ENCODE data around the gene NHERF2. TPM values are rescaled to one million over a fixed set of nuclear protein-coding genes. Genes with fewer than 3 reads are reported as not detected.
A peak's percentile ranks its signal among the peaks of the same experiment; 100 is the strongest.

The NHERF2 gene
- total RNA-seq, 1 donor from 2014 or later: 6.3 TPM

- DNase-seq (ENCODE audit: low read depth): no peak
Observed at GRCh38 chr16:1991135-1991551, 35.6 kb upstream of the NHERF2 start.

GRCh38 chr16:1991588-1991947, 35.1 kb upstream of the NHERF2 start:
- no peak for DNase-seq (ENCODE audit: low read depth)

- DNase-seq (ENCODE audit: low read depth): peak; percentile 60
Observed at GRCh38 chr16:1991948-1992703, 34.6 kb upstream of the NHERF2 start.

- no peak for DNase-seq (ENCODE audit: low read depth)
Observed at GRCh38 chr16:1992704-1993317, 33.9 kb upstream of the NHERF2 start.

DNA sequence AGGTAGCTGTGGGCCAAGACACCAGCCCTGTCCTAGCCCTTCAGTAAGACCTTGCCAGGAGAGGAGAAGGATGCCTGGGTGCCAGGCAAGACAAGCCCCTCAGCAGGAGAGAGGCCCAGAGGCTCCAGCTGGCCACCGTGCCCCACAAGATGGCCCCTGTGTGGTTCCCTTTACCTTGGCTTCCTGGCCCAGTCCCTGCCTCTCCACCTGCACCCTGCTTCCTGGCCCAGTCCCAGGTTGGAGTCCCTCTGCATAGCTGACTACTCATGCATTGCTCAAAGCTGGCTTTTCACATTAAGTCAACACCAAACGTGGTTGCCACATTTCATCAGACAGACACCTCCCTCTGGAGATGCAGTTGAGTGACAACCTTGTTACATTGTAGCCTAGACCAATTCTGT, 33.0 kb upstream of the NHERF2 start:
- DNase-seq (ENCODE audit: low read depth): peak; percentile 83

DNA sequence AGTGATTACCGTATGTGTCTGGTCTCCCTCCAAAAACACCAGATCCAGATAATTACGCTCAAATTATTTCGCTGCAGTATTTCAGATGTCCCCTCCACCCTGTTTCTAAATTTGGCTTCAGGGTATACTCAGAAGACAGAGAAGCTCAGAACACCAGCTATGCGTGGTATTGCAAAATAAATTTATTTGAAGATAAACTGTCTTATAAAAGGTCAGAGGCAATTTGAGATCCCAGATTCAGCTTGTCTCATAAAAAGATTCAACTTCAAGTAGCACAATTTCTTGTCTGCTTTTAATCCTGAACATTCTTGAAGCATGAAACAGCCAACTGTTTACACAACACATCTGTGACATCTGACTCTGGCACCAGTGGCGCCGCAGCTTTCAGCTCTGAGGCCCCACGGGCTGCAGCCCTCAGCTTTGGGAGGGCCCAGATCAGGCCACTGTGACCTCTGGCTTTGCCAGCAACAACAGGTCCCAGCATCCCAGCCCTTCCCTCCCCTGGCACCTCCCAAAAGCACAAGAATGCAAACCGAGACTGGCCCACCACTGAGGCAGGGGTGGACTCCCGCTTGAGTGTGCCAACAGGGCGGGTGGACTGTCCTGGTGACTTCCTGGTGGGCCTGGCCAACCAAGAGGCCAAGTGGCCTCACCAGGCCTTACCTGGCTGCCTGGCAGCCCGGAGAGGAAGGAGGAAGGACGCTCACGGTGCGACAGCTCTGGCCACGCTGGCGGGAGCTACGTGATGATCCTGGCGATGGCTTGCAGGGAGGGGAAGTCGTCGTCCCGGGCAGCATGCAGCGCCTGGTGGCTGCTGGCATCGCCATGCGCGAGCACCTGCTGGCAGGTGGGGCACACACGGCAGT, 29.0 kb upstream of the NHERF2 start:
- DNase-seq (ENCODE audit: low read depth): no peak

GRCh38 chr16:1998360-1998835, 28.3 kb upstream of the NHERF2 start:
- DNase-seq (ENCODE audit: low read depth): no peak

GRCh38 chr16:1998852-1999801, 27.6 kb upstream of the NHERF2 start:
- no peak for DNase-seq (ENCODE audit: low read depth)

GRCh38 chr16:1999866-2000514, 26.7 kb upstream of the NHERF2 start:
- DNase-seq (ENCODE audit: low read depth): no peak

DNA sequence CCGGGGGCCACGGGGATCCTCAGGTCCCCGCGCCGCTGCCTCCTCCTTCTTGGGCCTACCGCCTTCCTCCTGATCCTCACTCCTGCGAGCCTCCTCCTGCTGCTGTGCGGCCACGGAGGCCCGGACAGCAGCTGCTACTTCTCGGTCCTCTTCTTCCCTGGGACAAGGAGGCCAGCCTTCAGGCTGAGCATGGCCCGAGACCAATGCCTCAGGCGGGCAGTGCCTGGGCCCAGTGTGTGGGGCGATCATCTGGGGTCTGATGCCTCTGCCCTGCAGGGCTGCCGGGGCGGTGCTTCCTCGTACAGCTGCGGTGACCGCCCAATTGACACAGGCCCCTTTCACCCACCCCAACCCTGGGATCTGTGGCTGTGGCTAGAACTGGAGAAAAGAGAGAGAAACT, 25.7 kb upstream of the NHERF2 start:
- no peak for DNase-seq (ENCODE audit: low read depth)

GRCh38 chr16:2001456-2002355, 25.0 kb upstream of the NHERF2 start:
- no peak for DNase-seq (ENCODE audit: low read depth)

DNA sequence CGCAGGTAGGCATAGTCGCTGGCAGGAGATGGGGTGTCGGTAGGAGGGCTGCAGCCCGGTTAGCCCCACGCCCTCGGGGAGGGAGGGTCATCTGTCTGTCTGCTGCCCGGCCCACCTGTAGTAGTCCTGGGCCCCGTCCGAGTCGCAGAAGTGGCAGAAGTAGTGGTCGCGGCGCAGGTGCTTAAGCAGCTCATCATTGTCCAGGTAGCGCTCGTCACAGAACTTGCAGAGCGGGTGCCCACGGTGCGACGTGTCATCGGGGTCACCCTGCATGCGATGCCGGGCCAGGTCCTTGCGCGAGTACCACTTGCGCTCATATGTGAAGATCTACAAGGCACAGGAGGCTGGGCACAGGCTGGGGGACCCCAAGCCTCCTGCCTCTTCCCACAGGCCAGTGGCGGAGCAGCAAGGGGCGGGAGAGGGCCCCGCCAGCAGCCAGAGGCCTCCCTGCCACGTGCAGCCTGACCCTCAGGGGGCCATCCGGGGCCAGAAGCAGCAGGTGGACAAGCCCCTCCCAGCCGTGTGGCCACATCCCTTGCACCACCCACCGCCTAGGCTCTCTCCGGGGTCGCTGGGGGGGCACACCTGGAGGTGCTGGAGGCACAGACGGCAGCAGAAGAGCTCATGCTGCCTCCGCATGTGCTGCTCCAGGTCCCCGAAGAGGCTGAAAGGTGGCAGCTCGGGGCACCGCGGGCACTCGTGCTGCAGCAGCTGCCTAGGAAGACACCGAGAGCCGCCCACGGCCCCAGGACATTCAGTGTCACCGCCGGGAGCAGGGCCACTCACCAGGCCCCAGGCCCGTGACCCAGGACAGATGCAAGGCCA, 24.1 kb upstream of the NHERF2 start:
- no peak for DNase-seq (ENCODE audit: low read depth)

DNA sequence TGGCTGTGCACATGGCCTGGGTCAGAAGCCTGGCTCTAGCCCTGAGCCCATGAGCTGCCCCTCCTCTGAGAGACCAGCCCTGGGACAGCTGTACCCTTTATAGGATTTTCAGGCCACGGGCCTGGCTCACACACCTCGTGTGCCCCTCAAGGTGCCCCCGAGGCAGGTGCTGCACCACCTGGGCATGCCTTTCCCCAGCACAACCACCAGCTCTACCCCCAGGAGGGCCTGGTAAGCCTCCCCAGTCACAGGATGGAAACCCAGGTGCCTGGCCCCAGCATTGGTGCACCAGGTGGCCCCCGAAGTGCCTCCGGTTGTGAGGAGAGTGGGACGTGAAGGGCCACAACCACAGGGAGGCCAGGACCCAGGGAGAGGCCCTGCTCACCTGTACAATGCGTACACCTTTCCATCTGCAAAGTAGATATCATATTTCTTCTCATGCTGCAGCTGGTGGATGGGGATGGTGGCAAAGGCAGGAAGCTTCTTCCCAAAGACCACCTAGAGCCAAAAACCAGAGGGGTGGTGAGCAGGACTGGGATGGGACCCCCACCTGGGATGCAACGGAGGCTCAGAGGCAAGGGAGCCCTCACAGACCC, 23.4 kb upstream of the NHERF2 start:
- DNase-seq (ENCODE audit: low read depth): no peak

- DNase-seq (ENCODE audit: low read depth): peak; percentile 61
Observed at GRCh38 chr16:2003827-2004641, 22.7 kb upstream of the NHERF2 start.

GRCh38 chr16:2004795-2005517, 21.7 kb upstream of the NHERF2 start:
- DNase-seq (ENCODE audit: low read depth): no peak

GRCh38 chr16:2005646-2006045, 21.1 kb upstream of the NHERF2 start:
- DNase-seq (ENCODE audit: low read depth): no peak

DNA sequence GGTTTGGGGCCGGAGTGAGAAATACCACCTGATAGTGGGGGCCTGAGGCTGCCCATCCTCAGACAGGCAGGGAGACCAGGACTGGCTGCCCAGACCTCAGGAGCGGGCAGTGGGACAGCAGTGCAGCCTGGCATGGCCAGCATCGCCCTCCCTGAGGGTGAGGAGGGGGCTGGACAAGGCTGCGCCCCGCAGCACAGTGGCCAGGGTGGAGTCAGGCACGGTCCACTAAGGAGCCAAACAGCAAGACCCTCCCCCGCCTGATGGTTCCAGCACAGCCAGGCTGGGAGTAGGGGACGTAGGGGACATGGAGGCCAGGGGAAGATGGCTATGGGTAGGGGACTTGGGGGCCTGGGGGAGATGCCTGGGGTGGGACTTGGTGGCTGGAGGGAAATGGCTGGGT, 20.4 kb upstream of the NHERF2 start:
- no peak for DNase-seq (ENCODE audit: low read depth)
